ENCODE measurements around the gene ADCY5. TPM values are rescaled to one million over a fixed set of nuclear protein-coding genes. Genes with fewer than 3 reads are reported as not detected.

Gene ADCY5
- total and polyA plus RNA-seq, 4 donors, result 0.74 to 6.6 (median 2.9) TPM

- TF ChIP-seq REST (IDR thresholded peaks at IDR 0.05), result no peak
- TF ChIP-seq RAD21 (IDR thresholded peaks at IDR 0.05), result no peak
- no peak for TF ChIP-seq FOXA2 (IDR thresholded peaks at IDR 0.05)
- no peak for TF ChIP-seq RXRA (IDR thresholded peaks at IDR 0.05)
- no peak for TF ChIP-seq EGR1 (IDR thresholded peaks at IDR 0.05; ENCODE audit: low read depth in 2 of 2)
Observed at GRCh38 chr3:123357275-123357674, 91.6 kb downstream of the ADCY5 start (continued).

- no peak overlapping the region for H3K27ac ChIP-seq (ENCODE audit: low read depth in 1 of 2, low read length in 2 of 2)
Observed at GRCh38 chr3:123353850-123354233, 95.0 kb downstream of the ADCY5 start.

More at GRCh38 chr3:123353850-123354233, 95.0 kb downstream of the ADCY5 start:
- H3K9me3 ChIP-seq (ENCODE audit: control insufficient read depth in 4 of 4, low read length in 3 of 4), result peaks cover 0 to 2% (median 0%) of the 10 kb centered on the region in 4 donors
- no peaks in the 10 kb centered on the region for H3K4me1 ChIP-seq (ENCODE audit: control insufficient read depth in 4 of 4, insufficient read depth in 4 of 4, low read length in 3 of 4)
- H3K36me3 ChIP-seq (ENCODE audit: control insufficient read depth in 4 of 4, insufficient read depth in 3 of 4, low read depth in 1 of 4, low read length in 3 of 4), result no peaks in the 10 kb centered on the region
- 76% methylated on average over 3 of the region's 3 CpGs for WGBS
- DNase-seq (ENCODE audit: low spot score), result no peak
- TF ChIP-seq YY1 (IDR thresholded peaks at IDR 0.05), result no peak
- no peak for TF ChIP-seq SP1 (IDR thresholded peaks at IDR 0.05)
- TF ChIP-seq ZBTB33 (IDR thresholded peaks at IDR 0.05), result no peak
- no peak for TF ChIP-seq JUND (IDR thresholded peaks at IDR 0.05)
- TF ChIP-seq RAD21 (IDR thresholded peaks at IDR 0.05), result no peak
- no peak for TF ChIP-seq RXRA (IDR thresholded peaks at IDR 0.05)
- TF ChIP-seq HNF4A (conservative IDR thresholded peaks at IDR 0.05), result no peak
- no peak for TF ChIP-seq EGR1 (IDR thresholded peaks at IDR 0.05; ENCODE audit: low read depth in 2 of 2)
- no peak for TF ChIP-seq REST (IDR thresholded peaks at IDR 0.05)
- TF ChIP-seq ATF3 (IDR thresholded peaks at IDR 0.05), result no peak
- TF ChIP-seq TAF1 (conservative IDR thresholded peaks at IDR 0.05), result no peak
- no peak for TF ChIP-seq NR2F2 (IDR thresholded peaks at IDR 0.05)
- no peak for TF ChIP-seq CTCF (IDR thresholded peaks at IDR 0.05; ENCODE audit: low read depth, low read length, missing input control)
- TF ChIP-seq FOXA2 (IDR thresholded peaks at IDR 0.05), result no peak
- TF ChIP-seq HNF4G (IDR thresholded peaks at IDR 0.05), result no peak
- no peak overlapping the region for H3K4me3 ChIP-seq (ENCODE audit: low read depth in 1 of 3, low read length in 3 of 3)
- no peak overlapping the region for H3K9ac ChIP-seq (ENCODE audit: low read depth in 1 of 2, low read length in 2 of 2)
- H3K27me3 ChIP-seq (ENCODE audit: control insufficient read depth in 4 of 4, insufficient read depth in 4 of 4, low read length in 3 of 4), result no peaks in the 10 kb centered on the region

Measured in liver (tissue), 9 donors.